BLaER1 (cell line): ENCODE results near the gene FANCM.
"Not testable (repeated sequence)": the region's sequence is repeated elsewhere in the genome, so short reads cannot be mapped to it uniquely, and the experiment has no call there.

Experiments
- H3K27ac ChIP-seq: shearing (Covaris generic); formaldehyde crosslinking; 2 replicates; pipeline ENCODE4 v1.8.1; 2022
- H3K27me3 ChIP-seq: shearing (Covaris generic); formaldehyde crosslinking; 2 replicates; pipeline ENCODE4 v1.8.1; 2022
- H3K36me3 ChIP-seq: shearing (Covaris generic); formaldehyde crosslinking; 2 replicates; pipeline ENCODE4 v1.8.1; 2022
- H3K4me1 ChIP-seq: shearing (Covaris generic); formaldehyde crosslinking; 2 replicates; pipeline ENCODE4 v1.8.1; 2022
- H3K4me2 ChIP-seq: shearing (Covaris generic); formaldehyde crosslinking; 2 replicates; pipeline ENCODE4 v1.8.1; 2022
- H3K4me3 ChIP-seq: shearing (Covaris generic); formaldehyde crosslinking; 2 replicates; pipeline ENCODE4 v1.8.1; 2022
- H3K9ac ChIP-seq: shearing (Covaris generic); formaldehyde crosslinking; 2 replicates; pipeline ENCODE4 v1.8.1; 2022
- H3K9me3 ChIP-seq: shearing (Covaris generic); formaldehyde crosslinking; 2 replicates; pipeline ENCODE4 v1.8.1; 2022
- H4K20me1 ChIP-seq: shearing (Covaris generic); formaldehyde crosslinking; 2 replicates; pipeline ENCODE4 v1.8.1; 2022
- Cebpa-rat ChIP-seq: shearing (Covaris generic); IDR thresholded peaks from 2 replicates; pipeline ENCODE4 v1.8.1; 2022

The FANCM gene

DNA sequence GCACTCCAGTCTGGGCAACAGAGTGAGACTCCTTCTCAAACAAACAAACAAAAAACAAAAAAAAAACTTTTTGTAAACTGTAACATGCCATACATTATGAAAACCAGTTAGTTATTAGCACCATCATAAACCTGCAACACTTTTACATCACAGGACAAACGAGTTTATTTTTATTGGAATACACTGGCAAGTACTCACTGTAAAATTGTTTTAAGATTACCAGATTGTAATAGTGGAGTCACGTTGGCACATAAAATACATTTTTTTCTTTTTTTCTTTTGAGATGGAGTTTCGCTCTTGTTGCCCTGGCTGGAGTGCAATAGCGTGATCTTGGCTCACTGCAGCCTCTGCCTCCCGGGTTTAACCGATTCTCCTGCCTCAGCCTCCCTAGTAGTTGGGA lies 17.1 kb upstream of the FANCM start:
- Histone ChIP-seq H3K36me3 (peaks cover 78% of the 10 kb centered on the region), H3K27ac (no peak overlapping the region), H3K9ac (no peak overlapping the region), H3K9me3 (no peaks in the 10 kb centered on the region), H3K4me2 (no peak overlapping the region), H3K4me3 (no peak overlapping the region), H3K27me3 (no peaks in the 10 kb centered on the region), H4K20me1 (no peaks in the 10 kb centered on the region; the same call in 1 of the 2 replicates), H3K4me1 (no peaks in the 10 kb centered on the region)
- no peak for TF ChIP-seq Cebpa-rat

DNA sequence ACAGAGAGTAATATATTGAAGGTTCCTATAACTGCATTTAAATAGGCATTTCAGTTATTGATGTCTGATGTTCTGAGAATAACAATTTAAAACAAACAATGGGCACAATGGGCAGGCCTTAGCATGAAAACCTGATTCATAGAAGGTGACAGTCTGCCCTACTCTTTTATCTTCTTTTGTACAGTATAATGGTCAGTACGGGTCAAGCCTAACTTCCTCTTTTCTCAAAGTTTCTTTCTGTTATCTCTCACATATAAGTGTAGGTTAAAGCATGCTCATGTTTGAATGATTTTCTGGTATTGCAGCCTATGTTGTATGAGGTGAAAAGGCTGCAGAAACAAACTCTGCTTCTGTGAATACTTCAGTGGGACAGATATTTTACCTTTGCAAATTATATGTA lies 15.6 kb upstream of the FANCM start:
- no peaks in the 10 kb centered on the region for H3K27me3 ChIP-seq
- no peaks in the 10 kb centered on the region for H3K4me1 ChIP-seq
- H3K4me3 ChIP-seq = no peak overlapping the region
- H3K9ac ChIP-seq = no peak overlapping the region
- H3K27ac ChIP-seq = no peak overlapping the region
- H3K9me3 ChIP-seq = no peaks in the 10 kb centered on the region
- H3K4me2 ChIP-seq = no peak overlapping the region
- peaks cover 90% of the 10 kb centered on the region for H3K36me3 ChIP-seq
- no peak for TF ChIP-seq Cebpa-rat
- no peaks in the 10 kb centered on the region for H4K20me1 ChIP-seq

DNA sequence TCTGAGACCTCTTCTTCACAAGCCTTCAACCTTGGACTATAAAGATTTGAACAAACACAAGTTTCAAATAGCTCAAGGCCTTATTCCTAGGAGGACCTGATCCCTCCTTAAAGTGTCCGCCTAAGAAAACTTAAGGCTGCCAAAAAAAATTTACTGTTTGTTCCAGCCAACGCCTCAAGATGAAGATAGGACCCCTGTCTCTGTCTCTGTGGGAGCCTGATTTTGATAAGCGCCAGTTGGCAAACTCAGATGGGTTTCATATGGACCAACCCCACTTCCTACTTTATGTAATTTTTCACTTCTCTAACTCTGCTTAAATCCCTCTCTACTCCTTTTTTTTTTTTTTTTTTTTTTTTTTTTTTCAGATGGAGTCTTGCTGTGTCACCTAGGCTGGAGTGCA lies 12.5 kb upstream of the FANCM start:
- Histone ChIP-seq H3K4me3 (no peak overlapping the region), H3K9ac (no peak overlapping the region), H3K27ac (no peak overlapping the region), H3K27me3 (no peaks in the 10 kb centered on the region), H3K4me2 (no peak overlapping the region), H3K36me3 (peaks cover 91% of the 10 kb centered on the region), H3K9me3 (no peaks in the 10 kb centered on the region), H4K20me1 (no peaks in the 10 kb centered on the region), H3K4me1 (no peaks in the 10 kb centered on the region)
- no peak for TF ChIP-seq Cebpa-rat

DNA sequence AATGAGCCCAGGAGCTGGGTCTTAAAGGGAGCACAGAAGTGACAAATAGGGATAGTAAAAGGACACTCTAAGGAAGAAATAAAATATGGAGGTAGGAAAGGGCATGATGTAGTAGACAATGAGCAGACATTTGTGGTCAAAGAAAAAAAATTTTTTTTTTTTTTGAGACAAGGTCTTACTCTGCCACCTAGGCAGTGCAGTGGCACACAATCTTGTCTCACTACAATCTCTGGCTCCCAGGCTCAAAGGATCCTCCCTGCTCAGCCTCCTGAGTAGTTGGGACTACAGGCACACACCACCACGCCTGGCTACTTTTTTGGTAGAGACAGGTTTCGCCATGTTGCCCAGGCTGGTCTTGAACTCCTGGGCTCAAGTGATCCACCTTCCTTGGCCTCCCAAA lies 10.0 kb upstream of the FANCM start:
- no peaks in the 10 kb centered on the region; the same call in 1 of the 2 replicates for H4K20me1 ChIP-seq
- H3K4me1 ChIP-seq = 0 out of 2 replicates have a peak, but pooled peaks cover 3% of the 10 kb centered on the region
- no peaks in the 10 kb centered on the region for H3K27me3 ChIP-seq
- H3K27ac ChIP-seq = no peak overlapping the region
- no peak for TF ChIP-seq Cebpa-rat
- no peak overlapping the region for H3K9ac ChIP-seq
- H3K9me3 ChIP-seq = no peaks in the 10 kb centered on the region
- no peak overlapping the region for H3K4me3 ChIP-seq
- no peak overlapping the region for H3K4me2 ChIP-seq
- peaks cover 76% of the 10 kb centered on the region for H3K36me3 ChIP-seq

DNA sequence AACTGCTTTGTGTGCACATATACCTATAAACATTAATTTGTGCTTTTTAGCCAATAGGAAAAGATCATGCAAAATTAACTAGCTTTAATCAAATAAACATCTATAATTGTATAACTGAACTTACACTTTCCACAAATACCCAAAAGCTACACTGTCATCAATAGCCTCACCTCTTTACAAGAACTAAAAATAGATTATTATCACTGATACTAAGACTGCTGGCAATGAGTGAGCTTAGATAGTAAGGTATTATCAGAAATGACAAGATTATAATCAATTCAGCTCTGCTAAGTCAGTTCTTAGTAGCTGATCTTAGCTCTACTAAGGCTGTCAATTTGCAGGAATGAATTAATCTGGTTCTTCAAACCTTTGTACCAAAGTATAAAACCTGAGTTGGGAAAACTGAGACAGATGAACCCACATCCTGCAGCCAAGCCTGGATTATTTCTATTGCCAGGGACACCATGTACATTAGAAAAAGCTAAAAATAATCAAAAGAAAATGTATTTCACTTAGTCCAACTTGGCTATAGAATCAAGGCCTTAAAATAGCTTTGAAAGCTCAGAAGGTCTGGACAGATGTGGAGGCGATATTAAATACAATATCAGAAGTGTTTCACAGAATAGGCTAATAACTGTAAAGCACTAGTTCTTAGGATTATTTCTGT lies 6.6 kb upstream of the FANCM start:
- no peaks in the 10 kb centered on the region for H3K9me3 ChIP-seq
- no peak overlapping the region for H3K9ac ChIP-seq
- H3K4me1 ChIP-seq = peaks cover 14% of the 10 kb centered on the region
- peaks cover 51% of the 10 kb centered on the region for H3K36me3 ChIP-seq
- no peak overlapping the region for H3K27ac ChIP-seq
- H3K4me3 ChIP-seq = no peak overlapping the region
- H4K20me1 ChIP-seq = no peaks in the 10 kb centered on the region; the same call in 1 of the 2 replicates
- no peak overlapping the region for H3K4me2 ChIP-seq
- TF ChIP-seq Cebpa-rat = no peak
- H3K27me3 ChIP-seq = no peaks in the 10 kb centered on the region

DNA sequence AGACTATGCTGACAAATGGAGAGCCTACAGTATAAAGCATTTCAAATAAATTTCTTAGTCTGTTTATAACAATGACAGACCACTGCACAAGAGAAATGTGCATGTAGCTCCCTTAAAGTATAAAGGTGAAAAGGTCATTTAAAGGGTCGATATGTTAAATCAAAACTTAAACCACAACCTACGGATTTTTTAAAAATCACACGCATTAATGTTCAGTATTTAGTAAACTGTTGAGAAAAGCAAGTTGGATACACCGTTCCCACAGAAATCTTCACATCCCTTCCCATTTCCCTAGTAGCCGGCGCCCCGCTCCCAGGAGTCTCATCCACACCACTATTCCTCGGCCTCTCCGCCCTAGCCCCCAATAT lies 2.1 kb upstream of the FANCM start:
- Histone ChIP-seq H4K20me1 (peaks cover 16% of the 10 kb centered on the region), H3K4me2 (peak overlapping the region; percentile 79), H3K9me3 (no peaks in the 10 kb centered on the region), H3K9ac (peak overlapping the region; percentile 96), H3K4me3 (peak overlapping the region; percentile 79), H3K36me3 (peaks cover 7% of the 10 kb centered on the region), H3K27ac (peak overlapping the region; percentile 97), H3K4me1 (peaks cover 37% of the 10 kb centered on the region), H3K27me3 (no peaks in the 10 kb centered on the region)
- no peak for TF ChIP-seq Cebpa-rat

DNA sequence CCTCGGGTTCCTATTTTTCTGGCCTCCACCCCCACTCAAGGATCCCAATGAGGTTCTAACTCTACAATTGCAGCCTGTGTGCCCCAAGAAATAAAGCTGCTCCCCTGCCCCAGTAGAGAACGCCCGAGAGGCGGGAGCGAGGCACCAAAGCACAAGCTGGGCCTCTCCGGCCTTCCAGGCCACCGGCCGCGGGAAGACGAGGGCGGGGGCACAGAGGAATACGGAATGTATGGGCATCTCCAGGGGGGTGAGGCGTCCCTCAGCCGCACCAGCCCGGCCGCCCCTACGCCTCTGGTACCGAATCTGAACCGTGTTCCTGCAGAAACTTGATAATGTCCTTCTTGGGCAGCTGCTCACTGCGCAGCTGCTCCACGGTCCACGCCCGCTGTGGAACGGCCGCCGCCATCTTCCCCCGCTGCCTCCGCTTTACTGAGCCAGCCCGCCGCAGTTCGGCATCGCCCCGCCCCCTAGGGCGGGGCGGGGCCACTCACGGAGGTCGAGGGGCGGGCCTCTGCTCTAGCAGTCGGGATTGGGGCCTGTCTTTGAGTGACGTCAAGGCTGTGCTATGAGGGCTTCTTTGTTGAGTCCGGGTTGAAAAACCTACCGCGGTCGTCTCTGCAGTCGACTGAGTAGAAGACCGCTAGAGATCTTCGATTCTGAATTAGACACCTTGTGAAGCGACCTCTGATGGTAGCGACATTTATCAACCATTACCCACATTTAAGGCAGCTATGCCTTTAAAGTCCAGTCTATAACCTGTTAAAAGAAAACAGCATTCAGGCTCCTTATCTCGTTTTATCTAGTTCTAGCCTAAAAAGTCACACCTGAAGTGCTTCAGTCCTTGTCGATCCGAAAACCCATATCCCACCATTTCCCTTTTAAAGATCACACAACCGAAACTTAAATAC lies 1.4 kb upstream of the FANCM start, which contains the start of gene FKBP3:
FKBP3 (minus strand) TSS at position 431 of the 908 bp plus-strand sequence; CDS start at position 406, 25 bp downstream.
- TF ChIP-seq Cebpa-rat = no peak
- H3K27ac ChIP-seq = peak within 1 kb of the TSS; percentile 97
- H3K4me3 ChIP-seq = peak within 1 kb of the TSS; percentile 79
- H4K20me1 ChIP-seq = peaks cover 16% of the 10 kb centered on the region
- H3K36me3 ChIP-seq = peaks cover 2% of the 10 kb centered on the region
- peak within 1 kb of the TSS; percentile 96 for H3K9ac ChIP-seq
- no peaks in the 10 kb centered on the region for H3K27me3 ChIP-seq
- H3K9me3 ChIP-seq = no peaks in the 10 kb centered on the region
- H3K4me1 ChIP-seq = peaks cover 43% of the 10 kb centered on the region
- peak within 1 kb of the TSS; percentile 80 for H3K4me2 ChIP-seq

DNA sequence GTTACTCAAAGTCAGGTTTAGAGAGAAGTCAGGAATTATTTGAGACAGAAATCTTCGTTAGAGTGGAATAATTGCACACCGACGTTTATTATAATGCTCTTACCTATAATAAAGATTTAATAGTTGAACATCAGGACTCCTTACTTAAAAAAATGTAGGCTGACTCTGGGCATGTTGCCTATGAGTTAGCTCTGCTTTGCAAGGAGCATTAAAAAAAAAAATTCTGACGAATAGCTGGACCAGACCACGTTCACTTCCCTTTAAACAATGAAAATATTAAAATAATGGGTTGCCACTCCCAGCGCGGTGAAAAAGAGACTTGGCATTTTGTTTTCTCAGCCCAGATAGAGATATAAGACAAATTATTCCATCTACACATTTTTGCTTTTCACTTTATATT lies 574 bp upstream of the FANCM start:
- Histone ChIP-seq H3K4me1 (peaks cover 48% of the 10 kb centered on the region), H3K27ac (peak overlapping the region; percentile 97), H4K20me1 (peaks cover 16% of the 10 kb centered on the region; the same call in 1 of the 2 replicates), H3K4me3 (peak overlapping the region; percentile 79), H3K9me3 (no peaks in the 10 kb centered on the region), H3K36me3 (peaks cover 1% of the 10 kb centered on the region; the same call in 1 of the 2 replicates), H3K4me2 (peak overlapping the region; percentile 80), H3K27me3 (no peaks in the 10 kb centered on the region), H3K9ac (peak overlapping the region; percentile 96)
- no peak for TF ChIP-seq Cebpa-rat

DNA sequence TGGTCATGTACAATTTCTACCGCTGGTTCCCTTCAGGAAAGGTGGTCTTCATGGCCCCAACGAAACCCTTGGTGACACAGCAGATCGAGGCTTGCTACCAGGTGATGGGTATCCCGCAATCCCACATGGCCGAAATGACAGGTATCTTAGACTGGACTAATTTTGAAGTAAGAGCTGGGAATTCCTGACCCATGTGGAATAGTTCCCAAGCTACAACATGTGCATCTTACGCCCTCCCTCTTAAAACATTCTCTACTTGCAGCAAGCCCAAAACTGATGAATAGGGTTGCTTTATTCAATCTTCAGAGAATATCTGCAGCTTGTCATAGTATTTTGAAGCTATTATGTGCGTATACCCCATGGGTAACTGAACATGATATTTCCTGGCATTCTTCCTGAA lies 669 bp downstream of the FANCM start:
- H3K36me3 ChIP-seq = peaks cover 9% of the 10 kb centered on the region; the same call in 1 of the 2 replicates
- peaks cover 16% of the 10 kb centered on the region; the same call in 1 of the 2 replicates for H4K20me1 ChIP-seq
- H3K27ac ChIP-seq = peak overlapping the region; percentile 77
- peaks cover 39% of the 10 kb centered on the region for H3K4me1 ChIP-seq
- peak overlapping the region; percentile 95 for H3K4me2 ChIP-seq
- H3K4me3 ChIP-seq = peak overlapping the region; percentile 79
- no peak for TF ChIP-seq Cebpa-rat
- no peaks in the 10 kb centered on the region for H3K9me3 ChIP-seq
- peak overlapping the region; percentile 86 for H3K9ac ChIP-seq
- no peaks in the 10 kb centered on the region for H3K27me3 ChIP-seq

DNA sequence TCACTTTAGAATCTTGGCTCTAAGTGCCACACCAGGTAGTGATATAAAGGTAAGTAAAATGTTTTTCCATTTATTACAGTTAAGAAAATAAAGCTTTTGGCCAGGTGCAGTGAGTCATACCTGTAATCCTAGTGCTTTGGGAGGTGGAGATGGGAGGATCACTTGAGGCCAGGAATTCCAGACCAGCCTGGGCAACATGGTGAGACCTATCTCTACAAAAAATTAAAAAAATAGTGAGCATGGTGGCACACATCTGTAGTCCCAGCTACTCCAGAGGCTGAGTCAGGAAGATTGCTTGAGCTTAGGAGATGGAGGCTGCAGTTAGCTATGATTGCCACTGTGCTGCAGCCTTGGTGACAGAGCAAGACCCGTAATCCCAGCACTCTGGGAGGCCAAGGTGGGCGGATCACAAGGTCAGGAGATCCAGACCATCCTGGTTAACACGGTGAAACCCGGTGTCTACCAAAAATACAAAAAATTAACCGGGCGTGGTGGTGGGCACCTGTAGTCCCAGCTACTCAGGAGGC lies 5.0 kb downstream of the FANCM start:
- H3K9me3 ChIP-seq = no peaks in the 10 kb centered on the region
- peaks cover 34% of the 10 kb centered on the region for H3K4me1 ChIP-seq
- peaks cover 30% of the 10 kb centered on the region for H3K36me3 ChIP-seq
- H3K27me3 ChIP-seq = no peaks in the 10 kb centered on the region
- TF ChIP-seq Cebpa-rat = no peak
- no peak overlapping the region for H3K4me3 ChIP-seq
- no peak overlapping the region for H3K9ac ChIP-seq
- H4K20me1 ChIP-seq = peaks cover 16% of the 10 kb centered on the region; the same call in 1 of the 2 replicates
- no peak overlapping the region for H3K4me2 ChIP-seq
- no peak overlapping the region for H3K27ac ChIP-seq

DNA sequence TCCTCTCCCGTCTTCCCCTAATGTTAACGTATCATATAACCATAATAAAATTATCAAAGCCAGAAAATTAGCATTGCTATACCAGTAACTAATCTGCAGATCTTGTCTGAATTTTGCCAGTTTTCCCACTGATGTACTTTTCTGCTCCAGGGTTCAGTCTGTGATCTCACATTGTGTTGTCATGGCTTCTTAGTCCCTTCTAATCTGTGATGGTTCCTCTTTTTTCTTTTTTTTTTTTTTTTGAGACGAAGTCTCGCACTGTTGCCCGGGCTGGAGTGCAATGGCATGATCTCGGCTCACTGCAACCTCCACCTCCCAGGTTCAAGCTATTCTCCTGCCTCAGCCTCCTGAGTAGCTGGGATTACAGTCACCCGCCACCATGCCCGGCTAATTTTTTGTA lies 6.4 kb downstream of the FANCM start:
- not testable (repeated sequence) for H3K9ac ChIP-seq, H3K4me3 ChIP-seq, H3K4me2 ChIP-seq, H3K9me3 ChIP-seq, H4K20me1 ChIP-seq, H3K27ac ChIP-seq, H3K27me3 ChIP-seq
- H3K36me3 ChIP-seq = peaks cover 33% of the 10 kb centered on the region
- peaks cover 27% of the 10 kb centered on the region for H3K4me1 ChIP-seq
